Nasal cavity respiratory epithelium epithelial cell of viscerocranial mucosa (primary cell): ENCODE results near the gene CFAP65. TPM values are rescaled to one million over a fixed set of nuclear protein-coding genes. Genes with fewer than 3 reads are reported as not detected.

ENCODE experiments used
- total RNA-seq: library from RNA; depleted of rRNA; stranded (reverse); fragments of >200 nt; gene quantifications from 2 replicates; pipeline ENCODE4 v1.2.3, GENCODE V29; 2014

The CFAP65 gene, protein sequence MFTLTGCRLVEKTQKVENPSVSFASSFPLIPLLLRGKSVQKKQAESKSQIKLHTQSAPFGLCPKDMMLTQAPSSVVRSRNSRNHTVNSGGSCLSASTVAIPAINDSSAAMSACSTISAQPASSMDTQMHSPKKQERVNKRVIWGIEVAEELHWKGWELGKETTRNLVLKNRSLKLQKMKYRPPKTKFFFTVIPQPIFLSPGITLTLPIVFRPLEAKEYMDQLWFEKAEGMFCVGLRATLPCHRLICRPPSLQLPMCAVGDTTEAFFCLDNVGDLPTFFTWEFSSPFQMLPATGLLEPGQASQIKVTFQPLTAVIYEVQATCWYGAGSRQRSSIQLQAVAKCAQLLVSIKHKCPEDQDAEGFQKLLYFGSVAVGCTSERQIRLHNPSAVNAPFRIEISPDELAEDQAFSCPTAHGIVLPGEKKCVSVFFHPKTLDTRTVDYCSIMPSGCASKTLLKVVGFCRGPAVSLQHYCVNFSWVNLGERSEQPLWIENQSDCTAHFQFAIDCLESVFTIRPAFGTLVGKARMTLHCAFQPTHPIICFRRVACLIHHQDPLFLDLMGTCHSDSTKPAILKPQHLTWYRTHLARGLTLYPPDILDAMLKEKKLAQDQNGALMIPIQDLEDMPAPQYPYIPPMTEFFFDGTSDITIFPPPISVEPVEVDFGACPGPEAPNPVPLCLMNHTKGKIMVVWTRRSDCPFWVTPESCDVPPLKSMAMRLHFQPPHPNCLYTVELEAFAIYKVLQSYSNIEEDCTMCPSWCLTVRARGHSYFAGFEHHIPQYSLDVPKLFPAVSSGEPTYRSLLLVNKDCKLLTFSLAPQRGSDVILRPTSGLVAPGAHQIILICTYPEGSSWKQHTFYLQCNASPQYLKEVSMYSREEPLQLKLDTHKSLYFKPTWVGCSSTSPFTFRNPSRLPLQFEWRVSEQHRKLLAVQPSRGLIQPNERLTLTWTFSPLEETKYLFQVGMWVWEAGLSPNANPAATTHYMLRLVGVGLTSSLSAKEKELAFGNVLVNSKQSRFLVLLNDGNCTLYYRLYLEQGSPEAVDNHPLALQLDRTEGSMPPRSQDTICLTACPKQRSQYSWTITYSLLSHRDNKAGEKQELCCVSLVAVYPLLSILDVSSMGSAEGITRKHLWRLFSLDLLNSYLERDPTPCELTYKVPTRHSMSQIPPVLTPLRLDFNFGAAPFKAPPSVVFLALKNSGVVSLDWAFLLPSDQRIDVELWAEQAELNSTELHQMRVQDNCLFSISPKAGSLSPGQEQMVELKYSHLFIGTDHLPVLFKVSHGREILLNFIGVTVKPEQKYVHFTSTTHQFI (N-terminal part only)
- total RNA-seq: not detected in 2 replicates

DNA sequence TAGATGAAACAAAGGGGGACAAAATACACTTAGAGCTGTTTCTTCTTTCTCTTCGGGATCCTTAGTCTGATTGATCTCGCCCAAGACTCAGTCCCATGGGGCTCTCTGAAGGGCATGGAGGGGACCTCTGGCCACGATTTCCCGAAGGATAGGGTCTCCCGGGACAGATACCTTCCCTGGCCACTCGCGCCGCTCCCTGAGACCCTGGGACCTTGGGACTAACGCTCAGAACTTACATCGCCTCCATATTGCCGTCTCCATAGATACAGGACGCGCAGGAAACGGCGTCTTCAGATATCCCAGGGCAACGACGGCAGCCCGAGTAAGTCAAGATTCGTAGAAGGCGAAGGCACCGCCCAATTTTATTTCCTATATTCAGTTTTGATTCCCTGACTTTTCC lies at the start of gene CFAP65:
CFAP65 (minus strand) TSS at position 265 of the 400 bp plus-strand sequence. CDS start 2,468 bp downstream, outside the sequence.

DNA sequence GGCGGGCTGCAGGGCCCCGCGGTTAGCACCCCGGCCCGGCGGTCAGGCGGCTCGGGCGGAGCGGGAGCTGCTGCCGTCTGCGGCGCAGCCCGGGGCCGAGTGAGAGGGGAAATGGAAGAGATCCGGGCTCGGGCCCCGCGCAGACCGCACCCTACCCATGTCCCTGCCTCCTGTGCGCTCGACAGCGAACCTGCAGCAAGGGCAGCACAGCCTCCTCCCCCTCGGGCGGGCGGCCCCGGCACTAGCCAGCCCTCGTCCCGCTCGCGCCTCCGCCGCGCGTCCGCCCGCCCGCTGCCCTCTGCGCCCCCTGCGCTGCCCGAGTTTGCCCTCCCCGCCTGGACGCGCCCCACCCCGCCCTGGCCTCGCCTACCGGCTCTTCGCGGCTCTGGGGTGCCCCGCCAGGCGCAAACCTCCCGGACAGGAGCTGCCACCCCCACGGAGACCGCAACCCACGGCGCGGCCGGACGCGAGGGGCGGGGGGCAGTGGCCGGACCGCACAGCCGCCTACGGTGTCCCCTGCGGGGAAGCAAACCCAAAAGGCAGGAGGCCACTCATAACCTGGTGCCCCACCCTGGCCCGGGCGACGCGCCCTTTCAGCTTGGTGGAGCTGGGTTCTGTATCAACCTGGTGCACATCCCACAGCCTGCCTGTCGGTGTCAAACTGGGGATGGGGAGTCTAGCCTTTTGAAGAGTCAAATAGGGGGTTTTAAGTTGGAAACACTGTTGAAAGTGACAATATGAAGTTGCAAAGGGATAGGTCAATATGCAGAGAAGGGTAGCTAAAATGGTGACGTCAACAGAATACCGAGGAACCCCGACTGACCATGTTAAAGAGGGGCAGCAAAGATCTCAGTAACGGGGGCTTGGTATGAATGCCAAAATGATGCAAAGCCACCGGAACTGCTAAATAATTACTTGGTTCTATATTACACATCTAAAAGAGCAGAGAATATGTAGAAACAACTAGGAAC lies 19.8 kb upstream of the CFAP65 start, which contains the start of gene IHH:
IHH (minus strand) TSS at position 101 of the 971 bp plus-strand sequence. CDS start 454 bp downstream, outside the sequence.

DNA sequence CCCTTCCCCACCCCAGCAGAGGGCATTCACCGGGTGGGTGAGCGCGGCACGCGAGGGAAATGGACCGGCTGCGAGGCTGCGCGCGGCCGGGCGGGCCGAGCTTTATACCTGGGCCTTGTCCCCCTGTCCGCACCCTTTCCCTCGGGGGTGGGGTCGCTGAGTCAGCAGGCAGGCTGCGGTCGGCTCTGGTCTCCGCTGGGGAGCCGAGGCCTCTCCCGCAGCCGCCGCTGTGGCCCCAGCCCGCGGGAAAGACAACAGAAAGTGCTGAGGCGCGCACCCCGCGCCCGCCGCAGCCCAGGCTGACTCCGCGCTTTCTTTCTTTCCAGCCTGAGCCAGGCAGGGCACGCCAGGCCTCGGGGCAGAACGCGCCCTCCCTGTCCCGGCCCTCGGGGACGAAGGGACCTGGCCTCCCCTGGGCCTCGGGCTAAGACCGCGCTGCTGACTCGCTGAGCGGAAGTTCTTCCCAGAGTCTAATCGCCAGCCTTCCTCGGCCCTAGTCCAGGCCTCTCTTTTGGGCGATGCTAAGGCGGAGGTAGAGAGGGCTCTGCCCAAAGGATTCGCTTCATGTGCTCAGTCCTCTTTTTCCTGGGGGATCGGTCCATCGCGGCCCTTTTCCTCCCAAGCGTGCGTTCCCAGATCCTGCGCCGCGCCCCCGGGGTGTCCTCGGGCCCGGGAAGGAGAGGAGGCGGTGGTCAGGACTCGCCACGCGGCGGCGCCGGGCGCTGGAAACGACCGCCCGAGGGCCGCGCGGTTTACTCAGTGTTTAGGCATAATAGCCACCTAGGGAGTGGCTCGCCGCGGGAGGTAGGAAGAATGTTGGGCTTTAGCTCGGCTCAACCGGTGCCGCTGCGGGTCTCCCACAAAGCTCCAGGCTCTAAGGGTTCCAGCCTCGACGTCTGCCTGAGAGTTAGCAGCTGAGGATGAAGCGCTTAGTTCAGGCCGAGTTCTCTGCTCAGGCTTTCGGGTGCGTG lies 47.7 kb downstream of the CFAP65 start, which contains the start of gene CRYBA2:
CRYBA2 (minus strand) TSS at position 78 of the 971 bp plus-strand sequence. CDS start 246 bp downstream, outside the sequence.

DNA sequence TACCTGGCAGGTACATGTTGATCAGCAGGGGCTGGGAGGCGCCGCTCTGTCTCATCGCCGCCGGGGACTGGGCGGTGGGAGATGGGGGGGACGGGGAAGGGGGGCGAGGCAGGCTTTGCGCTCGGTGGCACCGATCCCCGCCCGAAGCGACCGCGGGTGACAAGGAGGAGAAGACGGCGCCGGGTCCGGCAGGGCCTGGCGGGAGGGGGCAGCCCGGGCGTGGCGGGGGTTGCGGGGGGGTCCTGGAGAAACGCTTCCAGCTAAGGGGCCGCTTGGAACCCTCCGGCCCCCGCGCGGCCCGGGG lies 56.3 kb downstream of the CFAP65 start, which contains the start of gene FEV:
FEV (minus strand) TSS at position 164 of the 304 bp plus-strand sequence; CDS start at position 55, 109 bp downstream.

DNA sequence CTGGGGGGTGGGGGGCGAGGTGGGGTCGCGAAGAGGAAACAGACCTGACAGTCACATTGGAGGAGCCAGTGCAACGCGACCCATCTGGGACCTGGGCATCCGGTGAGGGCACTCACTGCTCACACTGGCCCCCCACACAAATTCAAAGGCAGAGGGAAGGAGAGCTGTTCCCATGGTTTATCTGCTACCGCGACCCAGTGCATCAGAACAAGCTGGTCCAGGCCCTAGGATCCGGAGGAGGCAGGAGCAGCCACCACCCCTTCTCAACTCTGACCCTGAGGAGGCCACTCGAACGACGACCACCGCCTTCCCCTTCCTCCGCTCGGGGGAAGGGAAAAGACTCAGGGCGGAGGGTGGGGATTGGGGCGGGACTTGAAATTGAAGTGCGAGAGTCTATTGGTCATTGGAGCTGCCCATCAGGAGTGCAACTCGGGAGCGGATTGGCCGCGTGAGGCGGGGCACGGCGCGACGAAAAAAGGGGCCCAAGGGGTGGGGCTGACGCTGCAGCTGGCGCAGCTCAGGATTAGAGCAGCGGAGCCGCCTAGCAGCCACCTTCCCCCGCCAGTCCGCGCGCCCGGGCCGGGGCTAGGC lies 82.1 kb downstream of the CFAP65 start, which contains the start of gene CDK5R2:
CDK5R2 (plus strand) TSS at position 526 of the 591 bp plus-strand sequence. CDS start 155 bp downstream, outside the sequence.

Other genes starting within 250 kb of the CFAP65 start
- gene PRKAG3, start 209.7 kb downstream of the CFAP65 start, total RNA-seq: not detected in 2 replicates
- not detected in 2 replicates for gene WNT6, start 181.7 kb downstream of the CFAP65 start, total RNA-seq
- 1.0 and 7.5 TPM in 2 replicates for gene WNT10A, start 160.7 kb downstream of the CFAP65 start, total RNA-seq
- gene CDK5R2, start 81.8 kb downstream of the CFAP65 start, total RNA-seq: 0.07 TPM in 1 of 2 replicates, not detected in the other
- not detected in 2 replicates for gene FEV, start 56.3 kb downstream of the CFAP65 start, total RNA-seq
- not detected in 2 replicates for gene CRYBA2, start 48.1 kb downstream of the CFAP65 start, total RNA-seq
- not detected in 2 replicates for gene IHH, start 19.4 kb upstream of the CFAP65 start, total RNA-seq
- gene NHEJ1, start 119.3 kb upstream of the CFAP65 start, total RNA-seq: 16.7 TPM in 2 replicates
- gene SLC23A3, start 128.5 kb upstream of the CFAP65 start, total RNA-seq: 0.68 and 3.8 TPM in 2 replicates
- gene CNPPD1, start 135.4 kb upstream of the CFAP65 start, total RNA-seq: 29.2 and 32.5 TPM in 2 replicates
- gene RETREG2, start 136.8 kb upstream of the CFAP65 start, total RNA-seq: 59.1 and 87.5 TPM in 2 replicates
- gene ZFAND2B, start 165.3 kb upstream of the CFAP65 start, total RNA-seq: 23.3 and 62.2 TPM in 2 replicates
- 24.3 and 37.1 TPM in 2 replicates for gene ABCB6, start 177.4 kb upstream of the CFAP65 start, total RNA-seq
- gene ATG9A, start 188.1 kb upstream of the CFAP65 start, total RNA-seq: 33.2 and 69.6 TPM in 2 replicates
- gene ANKZF1, start 188.3 kb upstream of the CFAP65 start, total RNA-seq: 49.1 and 49.6 TPM in 2 replicates
- gene GLB1L, start 203.9 kb upstream of the CFAP65 start, total RNA-seq: 3.8 and 4.4 TPM in 2 replicates
- gene STK16, start 204.0 kb upstream of the CFAP65 start, total RNA-seq: 25.3 and 32.8 TPM in 2 replicates
- not detected in 2 replicates for gene TUBA4B, start 211.7 kb upstream of the CFAP65 start, total RNA-seq
- gene TUBA4A, start 212.4 kb upstream of the CFAP65 start, total RNA-seq: 45.5 and 70.4 TPM in 2 replicates
- gene DNAJB2, start 237.8 kb upstream of the CFAP65 start, total RNA-seq: 39.0 and 83.7 TPM in 2 replicates